WI38 (cell line): ENCODE data around the gene POLR3C.

Experiments used
- H3K4me3 ChIP-seq: 2 replicates; pipeline ENCODE4 v1.5.1; 2011; ENCODE audit warnings: low read depth, mild to moderate bottlenecking, control low read depth, low read length
- CTCF ChIP-seq: IDR thresholded peaks from 2 replicates; pipeline ENCODE4 v1.5.1; 2012; ENCODE audit warnings: low read depth, mild to moderate bottlenecking, control low read depth, low read length

Gene POLR3C

GRCh38 chr1:145845514-145846161 is 21.6 kb downstream of the POLR3C start, which contains the start of gene NUDT17:
Gene NUDT17, plus strand, starts transcription at chr1:145845630. Its CDS starts 11 bp downstream, at chr1:145845641.
- peak; percentile 93 for TF ChIP-seq CTCF
- H3K4me3 ChIP-seq = peak within 1 kb of the TSS; percentile 57

- TF ChIP-seq CTCF = peak; percentile 80
- peak overlapping the region; percentile 57 for H3K4me3 ChIP-seq
These were observed 22.2 kb downstream of the POLR3C start for GRCh38 chr1:145846201-145846612.

- no peak overlapping the region for H3K4me3 ChIP-seq
- no peak for TF ChIP-seq CTCF
These were observed 23.8 kb downstream of the POLR3C start for GRCh38 chr1:145847827-145848226.

- no peak overlapping the region for H3K4me3 ChIP-seq
- TF ChIP-seq CTCF = peak; percentile 54
These were observed 25.6 kb downstream of the POLR3C start for GRCh38 chr1:145849356-145850160.

- H3K4me3 ChIP-seq = no peak overlapping the region
- no peak for TF ChIP-seq CTCF
These were observed 31.5 kb downstream of the POLR3C start for GRCh38 chr1:145855426-145855948.

- TF ChIP-seq CTCF = no peak
- H3K4me3 ChIP-seq = no peak overlapping the region; the same call in 1 of the 2 replicates
These were observed 33.2 kb downstream of the POLR3C start for GRCh38 chr1:145857170-145857569.
